Measurements from ENCODE around the gene AMTN.

AMTN gene

DNA sequence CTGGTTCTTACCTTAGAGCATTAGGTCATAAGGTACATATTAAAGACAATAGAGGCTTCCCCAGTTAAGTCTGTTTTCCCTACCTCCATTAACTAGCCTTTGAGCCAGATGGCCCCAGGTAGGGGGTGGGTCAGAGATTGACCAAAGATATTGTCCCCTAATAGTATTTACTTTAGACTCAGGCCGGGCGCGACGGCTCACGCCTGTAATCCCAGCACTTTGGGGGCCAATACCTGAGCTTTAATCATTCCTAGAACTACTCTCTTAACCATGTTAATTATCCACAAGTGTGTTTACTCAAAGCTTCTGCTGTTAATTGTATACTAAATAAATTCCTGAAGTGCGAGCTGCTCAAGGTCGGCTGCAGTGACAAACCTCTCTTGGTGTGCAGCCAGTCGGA is 45.7 kb downstream of the AMTN start:
- DNase-seq = no peak

DNA sequence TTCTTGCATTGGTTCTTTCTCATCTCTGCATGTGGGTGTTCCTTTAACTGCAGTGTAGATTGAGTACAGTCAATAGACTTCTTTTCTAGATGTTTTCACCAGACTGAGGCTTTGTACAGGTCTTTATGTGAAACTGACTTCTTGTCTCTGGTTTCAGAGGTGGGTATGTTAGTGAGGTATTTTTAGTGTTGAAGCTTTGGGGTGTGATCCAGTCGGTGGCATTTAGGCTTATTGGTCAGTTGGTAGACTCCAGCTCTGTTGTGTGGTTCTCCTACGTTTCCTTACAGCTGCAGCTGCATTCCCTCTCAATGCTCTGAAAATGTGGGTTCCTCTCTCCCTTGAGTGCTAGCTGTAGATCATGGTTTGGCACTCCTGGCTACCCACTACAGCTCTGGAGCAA is 52.4 kb downstream of the AMTN start:
- DNase-seq = no peak

DNA sequence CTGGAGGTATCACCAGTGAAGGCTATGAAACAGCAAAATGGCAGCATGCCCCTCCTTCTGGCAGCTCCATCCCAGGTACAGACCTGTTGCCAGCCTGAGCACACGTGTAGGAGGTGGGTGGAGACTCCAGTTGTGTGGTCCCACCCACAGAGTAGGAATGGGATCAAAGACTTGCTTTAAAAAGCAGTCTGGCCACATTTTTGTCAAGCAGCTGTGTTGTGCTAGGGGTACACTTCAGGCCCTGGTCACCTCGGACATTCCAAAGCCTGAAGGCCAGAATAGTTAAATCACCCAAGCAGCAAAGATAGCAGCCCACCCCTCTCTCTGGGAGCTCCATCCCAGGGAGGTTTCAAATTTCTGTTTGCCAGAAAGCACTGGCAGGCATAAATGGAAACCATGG is 53.4 kb downstream of the AMTN start:
- DNase-seq = no peak

DNA sequence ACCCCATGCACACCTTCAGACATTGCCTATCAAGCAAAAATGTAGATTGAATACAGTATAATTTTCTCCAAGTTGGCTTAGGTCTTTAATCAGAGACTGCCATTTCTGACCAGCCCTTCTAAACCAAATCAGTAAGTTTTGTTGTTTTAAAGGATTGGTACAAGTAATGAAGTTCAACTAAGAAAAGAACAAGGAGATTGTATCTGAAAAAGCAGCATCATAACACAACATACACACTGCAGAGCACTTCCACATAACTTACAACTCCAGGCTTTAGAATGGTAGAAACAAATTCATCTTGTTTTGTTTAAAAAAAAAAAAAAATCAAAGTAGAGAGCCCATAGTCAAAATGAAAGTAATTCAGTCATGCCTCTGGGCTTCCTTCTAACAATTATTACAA is 57.6 kb downstream of the AMTN start:
- no peak for DNase-seq

DNA sequence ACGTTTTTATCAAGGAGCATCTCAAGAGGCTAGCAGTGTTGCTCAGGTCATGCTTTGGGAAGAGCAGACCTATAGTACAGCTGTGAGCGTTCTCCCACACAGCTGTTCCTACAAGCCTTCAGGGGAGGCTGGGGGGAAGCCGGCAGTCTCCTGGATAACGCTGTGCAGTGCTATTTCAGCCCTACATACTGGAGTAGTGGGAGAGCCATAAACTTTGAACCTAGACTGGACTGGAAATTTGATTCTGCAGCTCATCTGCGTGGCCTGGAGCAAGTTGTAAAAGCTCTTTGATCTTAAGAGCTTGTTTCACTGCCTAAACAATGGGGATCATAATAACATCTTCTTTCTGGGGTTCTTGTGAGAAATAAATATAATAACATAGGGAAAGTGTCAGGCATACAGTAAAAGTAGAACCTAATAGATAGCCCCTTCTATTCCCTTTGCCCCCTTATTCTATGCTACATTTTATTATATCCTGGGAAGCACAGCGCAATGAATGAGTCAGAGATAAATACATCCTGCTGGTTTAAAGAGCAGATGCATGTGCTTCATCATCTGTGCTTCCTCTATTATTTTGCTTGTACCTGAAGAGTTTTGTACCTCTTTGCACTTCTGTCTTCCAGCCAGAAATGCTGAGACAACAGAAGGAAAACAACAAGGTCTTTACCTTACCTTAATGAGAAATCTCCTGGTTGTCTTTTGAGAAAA is 59.0 kb downstream of the AMTN start:
- DNase-seq = no peak

DNA sequence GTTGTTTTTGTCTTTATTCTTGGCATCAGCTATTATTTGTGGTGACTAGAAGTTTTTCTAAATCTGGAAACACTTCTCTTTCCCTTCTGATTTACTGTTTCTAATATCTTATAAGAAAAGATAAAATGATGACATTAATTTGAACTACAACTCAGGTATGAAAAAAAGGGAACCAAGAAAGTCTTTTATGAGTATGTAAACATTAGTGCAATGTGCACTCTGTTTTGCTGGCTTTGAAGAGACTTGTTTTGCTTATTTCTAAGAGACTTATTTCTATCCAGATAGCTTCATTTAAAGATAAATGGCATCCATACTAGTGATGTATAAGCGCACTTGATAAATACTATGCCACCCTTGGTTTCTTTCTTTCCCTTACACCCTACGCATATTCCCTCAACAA is 63.6 kb downstream of the AMTN start:
- no peak for DNase-seq

Measured in suppressor macrophage treated with lipopolysaccharide for 1 hour (primary cell).